Middle frontal gyrus (tissue), 1 donor: ENCODE measurements around the gene MTHFSD.

Source experiments
- DNase-seq: peaks from one replicate; pipeline ENCODE4 v3.0.0-alpha.2; 2015; ENCODE audit warnings: low spot score; ENCODE audit errors: extremely low spot score

MTHFSD gene

GRCh38 chr16:86530251-86531190 lies 24.5 kb downstream of the MTHFSD start:
- no peak for DNase-seq

GRCh38 chr16:86529160-86529559 lies 25.9 kb downstream of the MTHFSD start:
- DNase-seq: no peak

GRCh38 chr16:86528061-86528929 lies 26.7 kb downstream of the MTHFSD start:
- DNase-seq: no peak

DNA sequence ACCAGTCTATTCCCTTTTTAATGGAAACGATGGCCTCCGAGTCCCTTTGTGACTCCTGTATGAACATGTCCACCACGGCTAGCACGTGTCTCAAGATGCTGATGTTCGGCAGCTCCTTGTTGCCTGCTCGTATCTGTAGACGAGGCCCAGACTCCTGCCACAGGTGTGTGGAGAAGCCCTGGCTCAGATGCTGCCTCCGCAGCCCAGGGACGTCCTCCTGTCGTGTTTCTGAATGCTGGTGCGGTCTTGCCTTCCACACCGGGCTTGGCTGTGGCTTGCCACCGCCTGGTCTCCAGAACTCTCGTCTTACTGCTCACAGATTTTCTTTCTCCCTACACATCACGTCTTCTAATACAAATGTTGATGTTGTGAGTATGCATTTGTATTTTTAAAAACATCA lies 27.7 kb downstream of the MTHFSD start:
- DNase-seq: no peak

DNA sequence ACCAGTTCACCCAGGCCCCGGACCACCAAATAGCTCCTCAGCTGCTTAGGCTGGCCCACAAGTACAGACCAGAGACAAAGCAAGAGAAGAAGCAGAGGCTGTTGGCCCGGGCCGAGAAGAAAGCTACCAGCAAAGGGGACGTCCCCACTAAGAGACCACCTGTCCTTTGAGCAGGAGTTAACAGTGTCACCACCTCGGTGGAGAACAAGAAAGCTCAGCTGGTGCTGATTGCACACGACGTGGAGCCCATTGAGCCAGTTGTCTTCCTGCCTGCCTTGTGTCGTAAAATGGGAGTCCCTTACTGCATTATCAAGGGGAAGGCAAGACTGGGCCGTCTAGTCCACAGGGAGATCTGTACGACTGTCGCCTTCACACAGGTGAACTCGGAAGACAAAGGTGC lies 29.3 kb downstream of the MTHFSD start:
- no peak for DNase-seq

DNA sequence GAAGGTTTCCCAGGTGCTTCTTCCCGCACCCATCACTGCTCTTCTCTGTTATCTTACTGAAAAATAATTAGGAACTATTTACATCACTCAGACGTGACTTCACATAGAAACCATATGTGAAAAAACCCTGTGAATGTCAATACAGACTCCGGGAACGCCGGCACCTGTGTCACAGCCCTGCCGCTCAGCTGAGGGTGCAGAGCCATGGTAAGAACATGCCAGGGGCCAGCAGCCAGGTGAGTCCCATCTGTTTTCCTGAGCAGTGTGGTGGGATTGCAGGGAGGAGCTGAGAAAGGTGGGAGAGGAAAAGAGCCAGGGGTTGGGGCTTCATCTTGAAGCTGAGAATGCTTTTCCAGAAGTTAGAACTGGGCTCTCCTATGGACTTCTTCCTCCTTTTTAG lies 31.0 kb downstream of the MTHFSD start:
- no peak for DNase-seq

DNA sequence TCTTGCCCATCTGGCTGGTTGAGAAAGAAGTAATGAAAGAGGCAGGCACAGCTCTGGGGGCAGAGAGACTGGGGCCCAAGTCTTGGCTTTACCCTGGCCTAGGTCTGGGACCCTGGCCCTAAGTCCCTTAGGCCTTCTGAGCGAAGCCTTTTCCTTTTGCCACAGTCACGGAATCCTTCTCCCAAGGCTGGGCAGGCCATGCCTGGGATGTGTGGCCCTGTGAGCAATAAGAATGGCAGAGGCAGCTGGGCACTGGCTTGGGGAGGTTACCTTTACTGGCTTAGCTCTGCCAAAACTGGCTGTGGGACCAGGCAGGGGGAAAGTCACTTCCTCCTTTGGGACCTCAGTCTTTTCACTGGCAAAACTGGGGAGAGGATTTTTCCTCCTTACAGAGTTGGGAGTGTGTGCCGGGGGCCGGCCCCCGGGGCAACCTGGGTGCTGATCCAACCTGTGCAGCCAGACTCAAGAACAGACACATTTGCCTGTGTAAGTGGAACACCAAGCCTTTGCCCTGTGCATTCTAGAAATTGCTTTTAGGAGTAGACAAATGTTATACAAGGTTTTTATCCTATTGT lies 31.8 kb downstream of the MTHFSD start:
- no peak for DNase-seq

DNA sequence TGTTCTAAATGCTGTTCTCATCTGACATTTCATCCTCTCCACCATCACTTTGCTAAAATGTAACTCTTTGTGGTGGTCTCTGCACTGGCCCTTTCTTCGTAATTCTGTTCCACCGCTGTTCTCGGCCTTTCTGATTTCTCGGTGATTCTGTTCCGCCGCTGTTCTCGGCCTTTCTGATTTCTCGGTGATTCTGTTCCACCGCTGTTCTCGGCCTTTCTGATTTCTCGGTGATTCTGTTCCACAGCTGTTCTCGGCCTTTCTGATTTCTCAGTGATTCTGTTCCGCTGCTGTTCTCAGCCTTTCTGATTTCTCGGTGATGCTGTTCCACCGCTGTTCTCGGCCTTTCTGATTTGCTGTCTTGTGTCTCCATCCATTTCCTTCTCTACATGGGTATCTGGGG lies 32.4 kb downstream of the MTHFSD start:
- DNase-seq: no peak

DNA sequence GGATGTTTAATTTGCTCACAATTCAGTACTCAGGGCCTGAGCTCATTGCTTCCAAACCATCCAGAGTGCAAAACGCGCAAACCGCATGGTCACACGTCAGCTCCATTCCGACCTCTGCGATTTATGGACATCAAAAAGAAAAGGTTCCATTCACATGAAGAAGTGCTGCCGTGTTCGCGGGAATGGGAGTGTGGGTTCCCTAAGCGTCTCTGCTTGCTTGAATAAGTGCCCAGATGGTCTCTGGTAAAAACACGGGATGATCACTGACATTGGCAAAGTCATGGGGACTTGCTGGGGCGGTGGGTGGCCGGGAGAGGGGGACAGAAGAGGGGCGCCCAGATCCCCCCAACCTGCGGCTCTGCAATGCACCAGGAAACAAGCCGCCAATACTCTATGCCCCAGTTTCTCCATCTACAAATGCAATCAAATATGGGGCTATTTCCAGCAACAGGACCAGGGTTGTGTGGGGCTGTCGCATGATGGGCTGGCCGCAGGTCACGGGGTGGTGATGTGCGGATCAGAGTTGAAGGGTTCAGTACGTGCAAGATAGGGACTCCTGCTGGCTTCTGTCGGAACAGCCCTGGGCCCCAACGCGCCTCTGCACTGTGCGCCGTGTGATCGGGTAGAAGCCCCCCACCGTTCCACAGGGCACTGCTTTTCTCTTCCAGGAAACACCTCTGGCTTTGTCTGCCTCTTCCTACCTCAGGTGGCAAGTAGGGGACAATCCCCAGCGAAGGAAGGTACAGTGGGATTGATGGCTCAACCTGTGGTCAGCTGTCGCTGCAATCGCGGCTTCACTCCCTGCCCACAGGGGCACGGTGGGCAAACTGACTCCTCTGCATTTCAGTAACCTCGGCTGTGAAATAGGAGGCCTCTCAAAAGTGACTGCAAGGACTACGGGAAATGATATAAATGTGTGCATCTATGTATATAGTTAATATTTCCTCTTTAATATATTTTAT lies 33.5 kb downstream of the MTHFSD start:
- DNase-seq: no peak

- no peak for DNase-seq
These were observed 34.5 kb downstream of the MTHFSD start for GRCh38 chr16:86520317-86521210.

DNA sequence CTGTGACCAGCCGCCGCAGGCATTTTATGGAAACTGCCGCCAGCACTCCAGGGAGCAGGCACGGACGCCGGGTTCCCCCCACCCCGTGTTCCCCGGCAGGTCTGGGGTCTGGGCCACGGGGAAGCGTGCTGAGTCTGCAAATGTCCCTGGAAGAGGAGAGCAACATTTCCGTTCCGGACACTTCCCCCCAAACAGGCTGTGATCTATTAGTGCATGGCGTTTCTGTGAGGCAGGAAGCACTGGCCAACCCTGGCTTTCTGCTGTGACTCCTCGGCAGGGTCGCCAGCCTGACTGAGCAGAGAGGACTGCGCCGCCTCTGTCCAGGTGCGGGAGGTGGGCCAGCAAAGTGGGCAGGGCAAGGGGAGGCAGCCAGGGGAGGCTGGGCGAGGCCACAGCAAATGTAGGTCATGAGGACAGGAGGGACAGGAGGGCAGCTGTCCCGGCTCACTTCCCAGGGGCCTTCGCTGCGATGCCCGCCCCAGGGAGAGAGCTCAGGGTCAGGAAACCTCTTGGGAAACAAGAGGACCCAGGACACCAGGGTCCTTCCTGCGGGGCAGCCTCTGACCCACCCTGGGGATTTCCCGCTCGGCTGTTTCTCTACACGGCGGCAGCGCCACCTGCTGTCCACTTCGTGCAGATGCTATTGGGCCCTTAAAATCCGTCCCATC lies 35.3 kb downstream of the MTHFSD start:
- DNase-seq: no peak

DNA sequence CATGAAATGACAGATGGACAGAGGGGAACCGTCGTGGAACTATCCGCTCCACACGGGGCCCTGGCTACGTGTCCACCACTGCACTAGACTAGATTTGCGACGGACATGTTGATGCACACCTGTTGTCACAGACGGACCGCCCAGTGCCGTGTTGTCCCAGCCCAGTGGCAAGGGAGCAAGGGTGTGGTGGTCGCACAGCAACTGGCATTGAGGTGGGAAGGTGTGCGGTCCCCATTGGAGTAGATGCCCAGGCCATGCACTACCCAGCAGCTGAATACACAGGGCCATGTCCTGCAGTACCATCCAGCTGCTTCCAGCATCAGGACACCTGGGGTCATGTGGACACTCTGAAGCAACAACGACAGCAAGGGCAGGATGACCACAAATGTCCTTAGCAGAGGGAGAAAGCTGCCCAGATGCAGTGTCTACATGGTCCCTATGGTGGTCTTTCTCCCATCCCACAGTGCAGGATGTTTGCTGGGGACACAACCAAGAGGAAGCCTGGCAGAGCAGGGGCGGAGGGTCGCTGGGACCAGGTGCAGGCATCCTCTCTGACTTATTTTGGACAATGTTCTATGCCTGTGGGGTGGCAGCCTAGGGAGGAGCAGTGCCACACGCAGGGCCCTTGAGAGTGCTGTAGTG lies 35.9 kb downstream of the MTHFSD start:
- DNase-seq: no peak

- DNase-seq: no peak
These were observed 37.3 kb downstream of the MTHFSD start for GRCh38 chr16:86517652-86518258.

DNA sequence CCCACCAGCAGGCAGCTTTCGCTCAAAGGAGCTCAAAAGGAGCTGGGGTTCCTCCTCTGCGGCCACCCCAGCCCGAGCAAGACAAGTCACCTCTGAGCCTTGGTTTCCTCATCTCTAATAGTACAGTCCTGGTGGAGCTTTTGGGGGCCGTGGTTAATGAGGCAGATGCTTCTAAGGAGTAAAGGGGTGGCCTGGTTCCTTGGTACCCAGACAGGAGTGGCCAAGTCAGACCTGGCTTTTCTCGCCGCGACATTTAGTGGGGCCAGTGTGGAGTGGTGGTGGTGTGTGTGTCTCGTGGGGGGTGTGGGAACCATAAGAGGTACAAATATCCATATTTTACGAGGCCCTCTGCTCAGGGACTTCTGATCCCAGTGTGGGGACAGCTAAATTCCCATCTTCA lies 38.0 kb downstream of the MTHFSD start:
- no peak for DNase-seq

GRCh38 chr16:86516623-86517003 lies 38.4 kb downstream of the MTHFSD start:
- no peak for DNase-seq

DNA sequence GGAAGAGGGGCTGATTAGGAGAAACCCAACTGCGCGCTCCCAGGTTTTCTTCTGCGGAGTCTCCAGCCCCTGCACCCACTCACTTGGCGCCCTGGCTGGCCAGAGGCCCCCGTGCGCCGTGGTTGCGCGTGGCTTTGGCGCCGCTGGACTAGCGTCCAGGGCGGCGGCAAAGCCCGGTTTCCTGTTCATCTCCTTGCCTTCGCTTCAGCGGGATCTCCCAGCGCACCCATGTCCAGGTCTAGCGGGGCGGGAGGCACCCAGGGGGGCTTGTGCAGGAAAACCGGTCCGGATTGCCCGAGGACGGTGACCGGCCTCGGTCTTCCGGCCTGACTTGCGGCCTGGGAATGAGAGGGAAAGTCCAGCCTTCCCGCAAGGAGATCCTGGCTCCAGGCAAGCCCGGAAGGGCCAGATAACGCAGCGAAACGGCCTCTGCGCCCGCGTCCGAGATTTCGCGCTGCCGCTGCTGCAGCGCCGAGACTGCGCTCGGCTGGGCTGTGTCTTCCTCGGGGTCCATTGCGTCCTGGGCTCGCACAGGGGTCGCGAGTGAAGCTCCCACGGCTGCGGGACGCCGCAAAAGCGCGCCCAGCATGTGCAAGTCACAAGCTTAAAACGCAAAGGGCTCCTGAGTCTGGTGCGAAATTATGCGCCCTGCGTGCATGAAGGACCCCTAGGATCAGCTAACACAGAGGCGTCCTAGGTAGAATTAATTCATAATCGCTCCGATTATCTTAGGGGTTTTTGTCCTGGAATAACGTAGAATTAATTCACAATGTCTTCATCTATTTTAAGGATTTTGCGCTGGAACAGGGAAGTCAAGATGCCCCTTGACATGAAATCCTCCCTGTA lies 39.0 kb downstream of the MTHFSD start:
- no peak for DNase-seq

GRCh38 chr16:86515413-86515776 lies 39.6 kb downstream of the MTHFSD start:
- no peak for DNase-seq
